HepG2 (cell line): Measurements from ENCODE around the gene RNFT1. TPM values are rescaled to one million over a fixed set of nuclear protein-coding genes. Genes with fewer than 3 reads are reported as not detected.

Experiments used
- ATAC-seq: fragments of 200-7000 bp; cut with Tn5 transposase; 3 replicates; pipeline ENCODE4 v1.9.1; 2020; ENCODE audit warnings: mild to moderate bottlenecking, moderate library complexity
- BruUV-seq: library from RNA; stranded (reverse); fragments of 400-500 nt; replicated peaks from 2 replicates; lab custom pipeline; 2021; lab: Mats Ljungman, UMichigan
- CTCF ChIA-PET: fragments of 300-600 bp; formaldehyde crosslinking; extraction: SDS; loops from one replicate; lab custom pipeline; 2021; ENCODE audit warnings: low total read pairs, inconsistent platforms, low intra/inter-chr PET ratio; lab: Yijun Ruan, JAX
- POLR2A ChIA-PET: fragments of 350-600 bp; sonication (Branson Sonifier 250); formaldehyde crosslinking; loops from one replicate; lab custom pipeline; 2020; ENCODE audit warnings: antibody characterized with exemption, inconsistent platforms; lab: Yijun Ruan, JAX
- DNase-seq: peaks from one replicate; pipeline ENCODE4 v3.0.0-alpha.2; 2015; ENCODE audit warnings: low spot score
- FAIRE-seq: peaks from 3 replicates; lab custom pipeline; 2011; peaks lifted over from hg19 to GRCh38; lab: Jason Lieb, UNC
- H2AFZ ChIP-seq: one replicate; pipeline ENCODE4 v1.6.1; 2011; ENCODE audit warnings: low read length, inconsistent platforms
- H3K27ac ChIP-seq: fragments of 300-600 bp; 3 replicates; pipeline ENCODE4 v1.8.0; 2011; ENCODE audit warnings: mixed run types, mild to moderate bottlenecking, mixed read lengths, low read length, inconsistent platforms; ENCODE audit not compliant: insufficient read depth; ENCODE audit errors: extremely low read length
- H3K27me3 ChIP-seq, 2 experiments: fragments of 200-600 bp in 1 of 2; 2 replicates in 1 of 2; 3 replicates in 1 of 2; pipeline versions ENCODE4 v1.6.0 to v1.8.0; 2011; ENCODE audit warnings: low read length in 2 of 2, mild to moderate bottlenecking in 2 of 2, moderate library complexity in 2 of 2, inconsistent platforms in 1 of 2; ENCODE audit not compliant: insufficient read depth in 2 of 2, control insufficient read depth in 1 of 2
- H3K36me3 ChIP-seq, 2 experiments: fragments of 200-600 bp in 1 of 2; replicated peaks in 1 of 2; 2 replicates in 1 of 2; 3 replicates in 1 of 2; pipeline versions ENCODE4 v1.5.1 to v1.8.0; 2011; ENCODE audit warnings: low read length in 2 of 2, inconsistent platforms in 1 of 2; ENCODE audit not compliant: insufficient read depth in 2 of 2, control insufficient read depth in 1 of 2
- H3K4me1 ChIP-seq: 2 replicates; pipeline ENCODE4 v1.5.1; 2012; ENCODE audit warnings: low read length, inconsistent platforms; ENCODE audit not compliant: insufficient read depth
- H3K4me2 ChIP-seq: 2 replicates; pipeline ENCODE4 v1.6.0; 2011; ENCODE audit warnings: low read depth, low read length, inconsistent platforms
- H3K4me3 ChIP-seq, 3 experiments: fragments of 200-600 bp in 1 of 3; sonication (generic), shearing (Covaris generic) in 1 of 3; replicated peaks in 1 of 3; 2 replicates each; pipeline ENCODE4 v1.5.1; 2011 to 2016; ENCODE audit warnings: low read length in 3 of 3, inconsistent platforms in 2 of 3, low read depth in 2 of 3, mild to moderate bottlenecking in 2 of 3, control low read depth in 1 of 3, mixed read lengths in 1 of 3; ENCODE audit not compliant: insufficient read depth in 1 of 3
- H3K79me2 ChIP-seq: one replicate; pipeline ENCODE4 v1.6.1; 2011; ENCODE audit warnings: low read length, inconsistent platforms; ENCODE audit not compliant: insufficient read depth
- H3K9ac ChIP-seq: 2 replicates; pipeline ENCODE4 v1.6.0; 2011; ENCODE audit warnings: mild to moderate bottlenecking, low read depth, low read length, inconsistent platforms; ENCODE audit not compliant: insufficient read depth
- H3K9me3 ChIP-seq: 2 replicates; pipeline ENCODE4 v1.5.1; 2012; ENCODE audit warnings: mild to moderate bottlenecking, low read length
- H4K20me1 ChIP-seq: 2 replicates; pipeline ENCODE4 v1.6.0; 2011; ENCODE audit warnings: inconsistent platforms, mild to moderate bottlenecking, low read length, moderate library complexity; ENCODE audit not compliant: insufficient read depth
- ATF6 ChIP-seq: sonication (generic); formaldehyde crosslinking; conservative IDR thresholded peaks from 2 replicates; pipeline ENCODE4 v1.4.0; 2020; ENCODE audit warnings: missing genetic modification reagents
- CHD2 ChIP-seq: IDR thresholded peaks from 2 replicates; pipeline ENCODE4 v1.6.1; 2011; ENCODE audit warnings: low read depth, low read length, improper control_type of control experiment
- DR1 ChIP-seq: sonication (generic); formaldehyde crosslinking; IDR thresholded peaks from 2 replicates; pipeline ENCODE4 v1.8.0; 2021; ENCODE audit warnings: mild to moderate bottlenecking, missing genetic modification reagents, inconsistent platforms
- EEA1 ChIP-seq: sonication (generic); formaldehyde crosslinking; IDR thresholded peaks from 2 replicates; pipeline ENCODE4 v1.5.1; 2020; ENCODE audit warnings: mild to moderate bottlenecking, missing genetic modification reagents, borderline replicate concordance
- HDAC2 ChIP-seq: sonication (generic); formaldehyde crosslinking; IDR thresholded peaks from 2 replicates; pipeline ENCODE4 v1.4.0; 2020; ENCODE audit warnings: missing genetic modification reagents
- HNRNPH1 ChIP-seq: fragments of 200-400 bp; formaldehyde crosslinking; optimal IDR thresholded peaks from 2 replicates; pipeline ENCODE3; 2017; ENCODE audit warnings: mild to moderate bottlenecking, low read depth, low read length
- SRY ChIP-seq: sonication (generic); formaldehyde crosslinking; IDR thresholded peaks from 2 replicates; pipeline ENCODE4 v1.8.0; 2022; ENCODE audit warnings: mild to moderate bottlenecking, missing genetic modification reagents
- ZNF274 ChIP-seq: sonication (generic); formaldehyde crosslinking; IDR thresholded peaks from 2 replicates; pipeline ENCODE4 v1.5.1; 2020; ENCODE audit warnings: mild to moderate bottlenecking, missing genetic modification reagents
- ZNF292 ChIP-seq: sonication (generic); formaldehyde crosslinking; IDR thresholded peaks from 2 replicates; pipeline ENCODE4 v1.8.1; 2022; ENCODE audit warnings: mild to moderate bottlenecking, low read depth, missing genetic modification reagents, borderline replicate concordance
- ZNF337 ChIP-seq: sonication (generic); formaldehyde crosslinking; IDR thresholded peaks from 2 replicates; pipeline ENCODE4 v1.5.1; 2020; ENCODE audit warnings: missing genetic modification reagents, low read depth, mild to moderate bottlenecking, borderline replicate concordance
- ZNF768 ChIP-seq: sonication (generic); formaldehyde crosslinking; IDR thresholded peaks from 2 replicates; pipeline ENCODE4 v1.4.0; 2020; ENCODE audit warnings: missing genetic modification reagents
- WGBS: methylation state at CpG from one replicate; pipeline ENCODE4 v1.1.6; 2017; ENCODE audit warnings: low lambda C conversion rate; 5-methylcytosine and 5-hydroxymethylcytosine counted together
- in situ Hi-C: cut with HindIII; loops from 2 replicates; pipeline ENCODE4 v1.10.0; 2017; ENCODE audit warnings: low pct_unique_long_range_greater_than_20kb; ENCODE audit not compliant: extremely low pct_ligation_motif_present
- intact Hi-C: fragments of 100-400 bp; cut with micrococcal nuclease; formaldehyde crosslinking; loops from one replicate; pipeline ENCODE4 v1.10.0; 2022; ENCODE audit not compliant: unreplicated experiment
- polyA plus RNA-seq, 8 experiments: library from polyadenylated mRNA; depleted of rRNA in 3 of 8; stranded (reverse) in 7 of 8; unstranded in 1 of 8; fragments of >200 nt; fragmentation: Illumina TruSeq in 4 of 8; extraction: Trizol in 4 of 8; gene quantifications; 2 replicates each; pipeline versions ENCODE4 v1.2.1 to v1.2.3, GENCODE V29; 2011 to 2016; ENCODE audit warnings: low read depth in 4 of 8, missing spikeins in 1 of 8, mixed read lengths in 1 of 8; ENCODE audit not compliant: insufficient read depth in 1 of 8
- total RNA-seq, 5 experiments: library from RNA; depleted of rRNA; stranded (reverse); fragments of >200 nt; fragmentation: Illumina TruSeq; extraction: Trizol; gene quantifications; 2 replicates each; pipeline ENCODE4 v1.2.3, GENCODE V29; 2016; ENCODE audit warnings: low read depth in 1 of 5
- TF ChIP-seq, protein P1 (sequence below): sonication (generic); formaldehyde crosslinking; IDR thresholded peaks from 2 replicates; pipeline ENCODE4 v1.4.0; 2020; ENCODE audit warnings: missing genetic modification reagents
- TF ChIP-seq, protein P2 (sequence below): sonication (generic); formaldehyde crosslinking; IDR thresholded peaks from 2 replicates; pipeline ENCODE4 v1.5.1; 2020; ENCODE audit warnings: missing genetic modification reagents, mild to moderate bottlenecking, borderline replicate concordance
- TF ChIP-seq, protein P3 (sequence below): sonication (generic); formaldehyde crosslinking; IDR thresholded peaks from 2 replicates; pipeline ENCODE4 v1.4.0; 2020; ENCODE audit warnings: mild to moderate bottlenecking, missing genetic modification reagents

Gene RNFT1
- total and polyA plus RNA-seq, 2 of the 13 experiments (the other 11 are each of a cell fraction or from before 2014, with no cell fraction given): 19.1 to 22.1 TPM

DNA sequence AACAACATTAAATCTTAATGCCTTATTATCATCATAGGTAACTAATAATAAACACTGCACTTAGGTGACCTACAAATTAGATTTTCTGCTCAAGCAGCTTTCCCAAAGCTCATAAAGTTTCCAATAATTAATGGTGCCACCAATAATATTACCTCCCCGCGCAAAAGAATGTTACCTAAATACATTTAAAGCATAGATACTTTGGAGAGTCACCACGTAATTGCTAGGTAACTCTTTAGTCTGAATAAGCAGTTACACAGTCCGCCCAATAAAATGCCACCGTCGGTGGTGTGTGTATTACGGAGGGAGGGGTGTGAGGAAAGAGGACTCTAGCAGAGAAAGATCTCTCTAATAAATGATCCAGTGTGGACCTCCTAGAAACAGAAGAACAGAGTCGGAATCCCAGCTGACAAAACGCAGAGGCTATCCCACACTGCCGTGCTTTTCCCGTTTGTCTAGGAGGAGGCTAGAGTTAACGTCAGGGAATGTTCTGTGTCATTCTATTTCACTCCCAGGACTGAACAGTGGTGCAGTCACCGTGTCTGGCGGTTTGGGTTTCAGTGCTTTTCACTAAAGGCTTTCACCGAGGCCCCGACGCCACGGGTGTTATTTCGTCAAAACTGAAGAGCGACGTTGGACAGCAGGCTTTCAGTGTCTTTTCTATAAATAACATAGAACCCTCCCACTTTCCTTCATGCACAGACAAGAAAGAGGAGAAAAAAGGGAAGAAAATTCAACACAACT is 630 bp downstream of the RNFT1 start:
- ChIA-PET CTCF (no interaction called here), POLR2A (interaction anchor here (0.7 to 1.9 kb wide), 13 partner anchors 8 to 1332 kb away, joined by 3 to 11 read pairs (median 4); partner anchors contain the start of genes BCAS3, CLTC, DHX40 and HEATR6)
- Histone ChIP-seq H3K9ac (peak overlapping the region; percentile 76), H3K9me3 (no peaks in the 10 kb centered on the region), H3K4me3 (peak overlapping the region; percentile 83 to 90 (median 86)), H3K27me3 (no peaks in the 10 kb centered on the region; a peak in 1 of 5 replicates), H3K79me2 (no peaks in the 10 kb centered on the region), H2AFZ (peak overlapping the region; percentile 74), H3K4me1 (peaks cover 14% of the 10 kb centered on the region), H3K27ac (peak overlapping the region; percentile 63), H4K20me1 (no peaks in the 10 kb centered on the region), H3K4me2 (peak overlapping the region; percentile 98), H3K36me3 (peaks cover 0 to 3% of the 10 kb centered on the region in 2 experiments; a peak in 3 of 5 replicates)
- intact Hi-C loops (no loop called here), in situ Hi-C loops (no loop called here)
- BruUV-seq: TSS peak; percentile 77
- FAIRE-seq: no peak
- DNase-seq: peak; percentile 16
- ATAC-seq: peak; percentile 71
- WGBS: 4% methylated on average over 21 of the region's 21 CpGs
- no peak for TF ChIP-seq DR1 (CRISPR knock-in tag)
- no peak for TF ChIP-seq ZNF768 (CRISPR knock-in tag)
- TF ChIP-seq SRY: 0 out of 2 replicates have a peak, but pooled peaks have one; percentile 1
- no peak for TF ChIP-seq ZNF337 (CRISPR knock-in tag)
- TF ChIP-seq, protein P1, sequence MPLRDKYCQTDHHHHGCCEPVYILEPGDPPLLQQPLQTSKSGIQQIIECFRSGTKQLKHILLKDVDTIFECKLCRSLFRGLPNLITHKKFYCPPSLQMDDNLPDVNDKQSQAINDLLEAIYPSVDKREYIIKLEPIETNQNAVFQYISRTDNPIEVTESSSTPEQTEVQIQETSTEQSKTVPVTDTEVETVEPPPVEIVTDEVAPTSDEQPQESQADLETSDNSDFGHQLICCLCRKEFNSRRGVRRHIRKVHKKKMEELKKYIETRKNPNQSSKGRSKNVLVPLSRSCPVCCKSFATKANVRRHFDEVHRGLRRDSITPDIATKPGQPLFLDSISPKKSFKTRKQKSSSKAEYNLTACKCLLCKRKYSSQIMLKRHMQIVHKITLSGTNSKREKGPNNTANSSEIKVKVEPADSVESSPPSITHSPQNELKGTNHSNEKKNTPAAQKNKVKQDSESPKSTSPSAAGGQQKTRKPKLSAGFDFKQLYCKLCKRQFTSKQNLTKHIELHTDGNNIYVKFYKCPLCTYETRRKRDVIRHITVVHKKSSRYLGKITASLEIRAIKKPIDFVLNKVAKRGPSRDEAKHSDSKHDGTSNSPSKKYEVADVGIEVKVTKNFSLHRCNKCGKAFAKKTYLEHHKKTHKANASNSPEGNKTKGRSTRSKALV (CRISPR knock-in tag): 0 out of 2 replicates have a peak, but pooled peaks have one; percentile 3
- no peak for TF ChIP-seq ZNF274
- TF ChIP-seq CHD2: no peak
- TF ChIP-seq EEA1 (CRISPR knock-in tag): no peak
- no peak for TF ChIP-seq ATF6 (CRISPR knock-in tag)
- no peak for TF ChIP-seq HDAC2 (CRISPR knock-in tag)
- TF ChIP-seq, protein P2, sequence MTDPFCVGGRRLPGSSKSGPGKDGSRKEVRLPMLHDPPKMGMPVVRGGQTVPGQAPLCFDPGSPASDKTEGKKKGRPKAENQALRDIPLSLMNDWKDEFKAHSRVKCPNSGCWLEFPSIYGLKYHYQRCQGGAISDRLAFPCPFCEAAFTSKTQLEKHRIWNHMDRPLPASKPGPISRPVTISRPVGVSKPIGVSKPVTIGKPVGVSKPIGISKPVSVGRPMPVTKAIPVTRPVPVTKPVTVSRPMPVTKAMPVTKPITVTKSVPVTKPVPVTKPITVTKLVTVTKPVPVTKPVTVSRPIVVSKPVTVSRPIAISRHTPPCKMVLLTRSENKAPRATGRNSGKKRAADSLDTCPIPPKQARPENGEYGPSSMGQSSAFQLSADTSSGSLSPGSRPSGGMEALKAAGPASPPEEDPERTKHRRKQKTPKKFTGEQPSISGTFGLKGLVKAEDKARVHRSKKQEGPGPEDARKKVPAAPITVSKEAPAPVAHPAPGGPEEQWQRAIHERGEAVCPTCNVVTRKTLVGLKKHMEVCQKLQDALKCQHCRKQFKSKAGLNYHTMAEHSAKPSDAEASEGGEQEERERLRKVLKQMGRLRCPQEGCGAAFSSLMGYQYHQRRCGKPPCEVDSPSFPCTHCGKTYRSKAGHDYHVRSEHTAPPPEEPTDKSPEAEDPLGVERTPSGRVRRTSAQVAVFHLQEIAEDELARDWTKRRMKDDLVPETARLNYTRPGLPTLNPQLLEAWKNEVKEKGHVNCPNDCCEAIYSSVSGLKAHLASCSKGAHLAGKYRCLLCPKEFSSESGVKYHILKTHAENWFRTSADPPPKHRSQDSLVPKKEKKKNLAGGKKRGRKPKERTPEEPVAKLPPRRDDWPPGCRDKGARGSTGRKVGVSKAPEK: 0 out of 2 replicates have a peak, but pooled peaks have one; percentile 13
- TF ChIP-seq HNRNPH1: no peak
- TF ChIP-seq ZNF292 (CRISPR knock-in tag): 0 out of 2 replicates have a peak, but pooled peaks have one; percentile 32
- TF ChIP-seq, protein P3, sequence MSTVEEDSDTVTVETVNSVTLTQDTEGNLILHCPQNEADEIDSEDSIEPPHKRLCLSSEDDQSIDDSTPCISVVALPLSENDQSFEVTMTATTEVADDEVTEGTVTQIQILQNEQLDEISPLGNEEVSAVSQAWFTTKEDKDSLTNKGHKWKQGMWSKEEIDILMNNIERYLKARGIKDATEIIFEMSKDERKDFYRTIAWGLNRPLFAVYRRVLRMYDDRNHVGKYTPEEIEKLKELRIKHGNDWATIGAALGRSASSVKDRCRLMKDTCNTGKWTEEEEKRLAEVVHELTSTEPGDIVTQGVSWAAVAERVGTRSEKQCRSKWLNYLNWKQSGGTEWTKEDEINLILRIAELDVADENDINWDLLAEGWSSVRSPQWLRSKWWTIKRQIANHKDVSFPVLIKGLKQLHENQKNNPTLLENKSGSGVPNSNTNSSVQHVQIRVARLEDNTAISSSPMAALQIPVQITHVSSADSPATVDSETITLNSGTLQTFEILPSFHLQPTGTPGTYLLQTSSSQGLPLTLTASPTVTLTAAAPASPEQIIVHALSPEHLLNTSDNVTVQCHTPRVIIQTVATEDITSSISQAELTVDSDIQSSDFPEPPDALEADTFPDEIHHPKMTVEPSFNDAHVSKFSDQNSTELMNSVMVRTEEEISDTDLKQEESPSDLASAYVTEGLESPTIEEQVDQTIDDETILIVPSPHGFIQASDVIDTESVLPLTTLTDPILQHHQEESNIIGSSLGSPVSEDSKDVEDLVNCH (CRISPR knock-in tag): no peak
